ENCODE measurements around the gene SLC2A13.
"Not testable (repeated sequence)": the region's sequence is repeated elsewhere in the genome, so short reads cannot be mapped to it uniquely, and the experiment has no call there.

SLC2A13 gene

DNA sequence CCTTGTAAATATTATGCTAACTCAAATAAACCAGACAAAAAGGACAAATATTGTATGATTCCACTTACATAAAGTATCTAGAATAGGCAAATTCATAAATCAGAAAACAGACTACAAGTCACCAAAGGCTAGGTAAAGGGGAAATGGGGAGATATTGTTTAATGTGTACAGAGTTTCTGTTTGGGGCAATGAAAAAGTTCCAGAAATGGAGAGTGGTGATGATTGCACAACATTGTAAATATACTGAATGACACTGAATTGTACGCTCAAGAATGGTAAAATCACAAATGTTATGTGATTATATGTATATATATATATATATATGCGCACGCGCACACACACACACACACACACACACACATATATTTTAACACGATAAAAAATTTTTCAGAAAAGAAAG lies 182.5 kb downstream of the SLC2A13 start:
- H3K4me3 ChIP-seq (ENCODE audit: low read depth, low read length), result no peak overlapping the region
- DNase-seq (ENCODE audit: low read depth), result no peak
- no peak for TF ChIP-seq CTCF (conservative IDR thresholded peaks at IDR 0.05; ENCODE audit: low read depth, low read length)

DNA sequence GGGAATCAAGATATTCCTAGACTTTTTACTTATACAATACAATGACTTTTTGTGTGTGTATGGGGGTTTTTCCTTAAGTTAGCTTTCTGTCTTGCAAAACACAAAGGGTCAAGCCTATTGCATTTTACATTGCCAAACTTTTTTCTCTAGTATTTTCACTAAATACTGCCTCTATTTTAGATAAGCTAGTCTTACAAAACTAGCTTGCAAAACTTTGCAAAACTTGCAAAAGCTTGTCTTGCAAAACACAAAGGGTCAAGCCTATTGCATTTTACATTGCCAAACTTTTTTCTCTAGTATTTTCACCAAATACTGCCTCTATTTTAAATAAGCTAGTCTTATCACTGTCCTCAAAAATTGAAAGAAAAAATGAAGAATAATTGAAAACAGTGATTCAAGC lies 183.3 kb downstream of the SLC2A13 start:
- H3K4me3 ChIP-seq (ENCODE audit: low read depth, low read length), result not testable (repeated sequence)
- peak; percentile 69 for DNase-seq (ENCODE audit: low read depth)

DNA sequence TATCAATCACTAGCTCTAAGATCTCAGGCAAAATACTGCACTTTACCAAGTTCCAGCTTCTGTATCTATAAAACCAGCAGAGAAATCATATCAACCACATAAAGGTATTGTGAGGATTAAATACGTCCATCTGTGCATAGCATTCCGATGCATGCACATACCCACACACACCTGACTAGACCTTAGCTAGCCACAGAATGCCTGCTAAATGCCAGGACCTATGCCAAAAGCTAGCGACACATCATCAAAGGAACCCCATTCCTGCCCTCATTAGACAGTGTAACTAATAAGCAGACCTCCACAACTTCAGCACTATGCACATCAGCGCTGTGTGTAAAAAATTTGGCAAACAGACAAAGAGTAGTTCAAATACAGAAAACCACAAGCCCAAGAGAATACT lies 185.2 kb downstream of the SLC2A13 start:
- no peak for DNase-seq (ENCODE audit: low read depth)
- no peak for TF ChIP-seq CTCF (conservative IDR thresholded peaks at IDR 0.05; ENCODE audit: low read depth, low read length)
- H3K4me3 ChIP-seq (ENCODE audit: low read depth, low read length), result no peak overlapping the region

DNA sequence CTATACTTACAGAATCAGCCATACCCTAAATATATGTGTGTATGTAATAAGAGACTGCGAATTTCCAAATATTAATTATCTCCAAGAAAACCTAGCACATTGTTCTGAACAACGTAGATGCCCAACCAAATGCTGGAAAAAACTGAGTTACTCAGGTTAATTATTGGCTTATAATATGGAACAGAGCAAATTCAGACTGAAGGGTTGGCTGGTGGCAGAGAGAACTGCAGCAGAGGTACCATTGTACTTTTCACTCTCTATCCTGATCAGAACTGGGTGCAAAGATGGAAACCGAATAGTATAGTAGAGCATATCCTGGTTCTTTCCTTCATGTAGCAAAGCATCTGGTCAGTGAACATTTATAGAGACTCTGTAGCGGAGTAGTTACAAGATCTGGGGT lies 185.7 kb downstream of the SLC2A13 start:
- no peak for TF ChIP-seq CTCF (conservative IDR thresholded peaks at IDR 0.05; ENCODE audit: low read depth, low read length)
- DNase-seq (ENCODE audit: low read depth), result no peak
- H3K4me3 ChIP-seq (ENCODE audit: low read depth, low read length), result no peak overlapping the region

GRCh38 chr12:39919790-39920189 lies 186.1 kb downstream of the SLC2A13 start:
- DNase-seq (ENCODE audit: low read depth), result no peak
- no peak for TF ChIP-seq CTCF (conservative IDR thresholded peaks at IDR 0.05; ENCODE audit: low read depth, low read length)
- H3K4me3 ChIP-seq (ENCODE audit: low read depth, low read length), result no peak overlapping the region

- no peak overlapping the region for H3K4me3 ChIP-seq (ENCODE audit: low read depth, low read length)
- no peak for DNase-seq (ENCODE audit: low read depth)
- no peak for TF ChIP-seq CTCF (conservative IDR thresholded peaks at IDR 0.05; ENCODE audit: low read depth, low read length)
Observed at GRCh38 chr12:39915249-39915648, 190.6 kb downstream of the SLC2A13 start.

GRCh38 chr12:39912211-39912980 lies 193.5 kb downstream of the SLC2A13 start:
- DNase-seq (ENCODE audit: low read depth), result no peak
- TF ChIP-seq CTCF (conservative IDR thresholded peaks at IDR 0.05; ENCODE audit: low read depth, low read length), result no peak
- no peak overlapping the region for H3K4me3 ChIP-seq (ENCODE audit: low read depth, low read length)

Data from choroid plexus epithelial cell (primary cell).